H9 (cell line): ENCODE measurements around the gene PODNL1. TPM values are rescaled to one million over a fixed set of nuclear protein-coding genes. Genes with fewer than 3 reads are reported as not detected.

Experiments used
- DNase-seq: peaks from one replicate; pipeline ENCODE4 v3.0.0-alpha.2; 2017
- H2AFZ ChIP-seq: one replicate; pipeline ENCODE4 v1.6.1; 2013; ENCODE audit warnings: mild to moderate bottlenecking, low read length, control low read depth, moderate library complexity
- H2AK5ac ChIP-seq: 2 replicates; pipeline ENCODE4 v1.6.1; 2013; ENCODE audit warnings: low read length, control low read depth, mixed read lengths; ENCODE audit not compliant: insufficient read length
- H2BK120ac ChIP-seq: one replicate; pipeline ENCODE4 v1.6.1; 2013; ENCODE audit warnings: low read depth, mild to moderate bottlenecking, low read length, control low read depth, inconsistent platforms; ENCODE audit not compliant: poor library complexity, severe bottlenecking
- H2BK12ac ChIP-seq: 2 replicates; pipeline ENCODE4 v1.6.1; 2013; ENCODE audit warnings: low read length, control low read depth, mixed read lengths, low read depth; ENCODE audit not compliant: insufficient read length
- H2BK15ac ChIP-seq: 2 replicates; pipeline ENCODE4 v1.6.1; 2013; ENCODE audit warnings: low read depth, low read length, control low read depth
- H2BK20ac ChIP-seq: one replicate; pipeline ENCODE4 v1.6.1; 2013; ENCODE audit warnings: low read depth, mild to moderate bottlenecking, low read length, control low read depth, inconsistent platforms; ENCODE audit not compliant: poor library complexity, severe bottlenecking
- H2BK5ac ChIP-seq: 2 replicates; pipeline ENCODE4 v1.6.1; 2013; ENCODE audit warnings: low read length, control low read depth, mixed read lengths; ENCODE audit not compliant: insufficient read length
- H3K14ac ChIP-seq: 2 replicates; pipeline ENCODE4 v1.6.1; 2013; ENCODE audit warnings: low read length, control low read depth; ENCODE audit not compliant: insufficient read depth
- H3K18ac ChIP-seq: 2 replicates; pipeline ENCODE4 v1.6.1; 2013; ENCODE audit warnings: low read depth, mild to moderate bottlenecking, mixed read lengths, low read length, control low read depth; ENCODE audit not compliant: insufficient read length
- H3K23ac ChIP-seq: 2 replicates; pipeline ENCODE4 v1.6.1; 2013; ENCODE audit warnings: low read length, control low read depth, mixed read lengths, low read depth; ENCODE audit not compliant: insufficient read length
- H3K23me2 ChIP-seq: 2 replicates; pipeline ENCODE4 v1.6.1; 2013; ENCODE audit warnings: low read depth, mild to moderate bottlenecking, mixed read lengths, low read length, control low read depth; ENCODE audit not compliant: insufficient read length, poor library complexity, severe bottlenecking
- H3K27ac ChIP-seq: 2 replicates; pipeline ENCODE4 v1.5.1; 2013; ENCODE audit warnings: low read length, control low read depth, mixed read lengths, low read depth; ENCODE audit not compliant: insufficient read length
- H3K27me3 ChIP-seq: 2 replicates; pipeline ENCODE4 v1.6.1; 2013; ENCODE audit warnings: low read length, control low read depth, inconsistent platforms; ENCODE audit not compliant: insufficient read depth
- H3K4ac ChIP-seq: 2 replicates; pipeline ENCODE4 v1.6.1; 2013; ENCODE audit warnings: low read depth, mild to moderate bottlenecking, control low read depth, inconsistent platforms, low read length, moderate library complexity
- H3K4me1 ChIP-seq: 2 replicates; pipeline ENCODE4 v1.6.1; 2013; ENCODE audit warnings: low read length, control low read depth, inconsistent platforms; ENCODE audit not compliant: insufficient read depth
- H3K4me2 ChIP-seq: 2 replicates; pipeline ENCODE4 v1.6.1; 2013; ENCODE audit warnings: low read length, control low read depth, mixed read lengths; ENCODE audit not compliant: insufficient read length, insufficient read depth
- H3K56ac ChIP-seq: 2 replicates; pipeline ENCODE4 v1.6.1; 2013; ENCODE audit warnings: low read depth, mild to moderate bottlenecking, mixed read lengths, low read length, control low read depth; ENCODE audit not compliant: insufficient read length
- H3K79me1 ChIP-seq: 2 replicates; pipeline ENCODE4 v1.6.1; 2013; ENCODE audit warnings: low read depth, mild to moderate bottlenecking, moderate library complexity, low read length, control low read depth, inconsistent platforms; ENCODE audit not compliant: insufficient read depth, poor library complexity, severe bottlenecking
- H3K79me2 ChIP-seq: 2 replicates; pipeline ENCODE4 v1.6.1; 2013; ENCODE audit warnings: low read length, control low read depth, inconsistent platforms; ENCODE audit not compliant: insufficient read depth
- H3K9ac ChIP-seq: 2 replicates; pipeline ENCODE4 v1.6.1; 2013; ENCODE audit warnings: low read length, control low read depth, mixed read lengths; ENCODE audit not compliant: insufficient read length; ENCODE audit errors: extremely low read depth
- H3K9me3 ChIP-seq: one replicate; pipeline ENCODE4 v1.6.1; 2013; ENCODE audit warnings: low read depth, low read length, inconsistent platforms; ENCODE audit not compliant: control insufficient read depth
- H3T11ph ChIP-seq: one replicate; pipeline ENCODE4 v1.6.1; 2013; ENCODE audit warnings: mild to moderate bottlenecking, low read length, control low read depth, inconsistent platforms
- H4K20me1 ChIP-seq: one replicate; pipeline ENCODE4 v1.6.1; 2013; ENCODE audit not compliant: control insufficient read depth, insufficient read length, insufficient read depth
- H4K5ac ChIP-seq: 2 replicates; pipeline ENCODE4 v1.6.1; 2013; ENCODE audit warnings: low read depth, mild to moderate bottlenecking, mixed read lengths, low read length, control low read depth; ENCODE audit not compliant: insufficient read length
- H4K8ac ChIP-seq: replicated peaks from 2 replicates; pipeline ENCODE4 v1.6.1; 2013; ENCODE audit warnings: low read length, control low read depth, mixed read lengths, low read depth; ENCODE audit not compliant: insufficient read length
- H4K91ac ChIP-seq: 2 replicates; pipeline ENCODE4 v1.6.1; 2013; ENCODE audit warnings: low read depth, mild to moderate bottlenecking, moderate library complexity, mixed read lengths, low read length, control low read depth; ENCODE audit not compliant: insufficient read length
- H3K27ac Mint-ChIP-seq, 3 experiments: 2 replicates in 2 of 3; 3 replicates in 1 of 3; pipeline ENCODE4 v1.8.0; 2020 to 2021; ENCODE audit warnings: mixed read lengths in 3 of 3, mild to moderate bottlenecking in 1 of 3, moderate library complexity in 1 of 3
- H3K27me3 Mint-ChIP-seq: 2 replicates; pipeline ENCODE4 v1.8.0; 2021; ENCODE audit warnings: low read depth, mild to moderate bottlenecking, moderate library complexity, mixed read lengths
- H3K36me3 Mint-ChIP-seq, 3 experiments: 2 replicates in 2 of 3; 3 replicates in 1 of 3; pipeline ENCODE4 v1.8.0; 2020 to 2021; ENCODE audit warnings: low read depth in 3 of 3, mixed read lengths in 3 of 3; ENCODE audit not compliant: insufficient read depth in 1 of 3
- H3K4me1 Mint-ChIP-seq, 2 experiments: 2 replicates each; pipeline ENCODE4 v1.8.0; 2020; ENCODE audit warnings: mixed read lengths in 2 of 2
- H3K4me3 Mint-ChIP-seq, 2 experiments: 2 replicates in 1 of 2; 3 replicates in 1 of 2; pipeline ENCODE4 v1.8.0; 2020 to 2021; ENCODE audit warnings: mild to moderate bottlenecking in 2 of 2, mixed read lengths in 2 of 2, moderate library complexity in 1 of 2
- H3K9me3 Mint-ChIP-seq, 2 experiments: 2 replicates in 1 of 2; 3 replicates in 1 of 2; pipeline ENCODE4 v1.8.0; 2020; ENCODE audit warnings: mild to moderate bottlenecking in 2 of 2, mixed read lengths in 2 of 2, moderate library complexity in 1 of 2
- WGBS: extraction: QIAGEN DNeasy Blood & Tissue Kit; methylation state at CpG from one replicate; pipeline ENCODE4 v1.1.7; 2013; ENCODE audit warnings: missing lambda C conversion rate, low lambda C conversion rate, mixed read lengths; ENCODE audit not compliant: insufficient read length; ENCODE audit errors: extremely low coverage; 5-methylcytosine and 5-hydroxymethylcytosine counted together
- total RNA-seq: library from RNA; stranded (reverse); gene quantifications from 2 replicates; pipeline ENCODE4 v1.2.1, GENCODE V29; 2021
- TF ChIP-seq, protein P1 (sequence below): fragments of 200-600 bp; sonication (generic); conservative IDR thresholded peaks from 3 replicates; pipeline ENCODE4 v1.8.0; 2021; ENCODE audit warnings: antibody characterized with exemption, mild to moderate bottlenecking

PODNL1 gene
- total RNA-seq, 1 experiment from 2014 or later, result 0.68 TPM

- Histone ChIP-seq H3K79me1 (no peaks in the 10 kb centered on the region), H4K5ac (no peak overlapping the region), H2BK12ac (no peak overlapping the region), H2BK5ac (no peak overlapping the region), H2AK5ac (no peak overlapping the region), H3T11ph (no peak overlapping the region), H3K56ac (no peak overlapping the region), H3K4me1 (no peaks in the 10 kb centered on the region; the same call in 1 of the 2 replicates), H4K8ac (no peak overlapping the region), H3K27ac (no peak overlapping the region), H2BK15ac (no peak overlapping the region), H3K27me3 (no peaks in the 10 kb centered on the region), H4K91ac (no peak overlapping the region), H3K14ac (no peak overlapping the region), H3K79me2 (no peaks in the 10 kb centered on the region), H3K23me2 (no peaks in the 10 kb centered on the region), H2BK120ac (no peak overlapping the region), H3K4ac (no peak overlapping the region), H4K20me1 (no peaks in the 10 kb centered on the region), H3K4me2 (no peak overlapping the region), H3K18ac (no peak overlapping the region), H3K23ac (no peak overlapping the region), H3K9ac (no peak overlapping the region), H2BK20ac (no peak overlapping the region), H3K9me3 (no peaks in the 10 kb centered on the region), H2AFZ (no peak overlapping the region)
- Mint-ChIP-seq H3K9me3 (peaks cover 0 to 2% of the 10 kb centered on the region in 2 experiments; a peak in 1 of 5 replicates), H3K4me3 (no peak overlapping the region), H3K27me3 (no peaks in the 10 kb centered on the region), H3K36me3 (peaks cover 31 to 60% (median 52%) of the 10 kb centered on the region in 3 experiments; a peak in 6 of 7 replicates), H3K4me1 (no peaks in the 10 kb centered on the region), H3K27ac (no peak overlapping the region)
- no CpG with 5 or more reads among the region's 8 CpGs for WGBS
- no peak for DNase-seq
- TF ChIP-seq, protein P1, sequence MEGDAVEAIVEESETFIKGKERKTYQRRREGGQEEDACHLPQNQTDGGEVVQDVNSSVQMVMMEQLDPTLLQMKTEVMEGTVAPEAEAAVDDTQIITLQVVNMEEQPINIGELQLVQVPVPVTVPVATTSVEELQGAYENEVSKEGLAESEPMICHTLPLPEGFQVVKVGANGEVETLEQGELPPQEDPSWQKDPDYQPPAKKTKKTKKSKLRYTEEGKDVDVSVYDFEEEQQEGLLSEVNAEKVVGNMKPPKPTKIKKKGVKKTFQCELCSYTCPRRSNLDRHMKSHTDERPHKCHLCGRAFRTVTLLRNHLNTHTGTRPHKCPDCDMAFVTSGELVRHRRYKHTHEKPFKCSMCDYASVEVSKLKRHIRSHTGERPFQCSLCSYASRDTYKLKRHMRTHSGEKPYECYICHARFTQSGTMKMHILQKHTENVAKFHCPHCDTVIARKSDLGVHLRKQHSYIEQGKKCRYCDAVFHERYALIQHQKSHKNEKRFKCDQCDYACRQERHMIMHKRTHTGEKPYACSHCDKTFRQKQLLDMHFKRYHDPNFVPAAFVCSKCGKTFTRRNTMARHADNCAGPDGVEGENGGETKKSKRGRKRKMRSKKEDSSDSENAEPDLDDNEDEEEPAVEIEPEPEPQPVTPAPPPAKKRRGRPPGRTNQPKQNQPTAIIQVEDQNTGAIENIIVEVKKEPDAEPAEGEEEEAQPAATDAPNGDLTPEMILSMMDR, result no peak
Observed at GRCh38 chr19:13926715-13927114, 11.5 kb downstream of the PODNL1 start.
